Gastrocnemius medialis (tissue), 4 donors: Measurements from ENCODE around the gene MYLK.

Source experiments
- CTCF ChIP-seq, 5 experiments: fragments of 450-650 bp in 3 of 5; fragments of 200-600 bp in 2 of 5; sonication (generic) in 2 of 5; IDR thresholded peaks in 4 of 5; conservative IDR thresholded peaks in 1 of 5; 1 replicate in 4 of 5; 2 replicates in 1 of 5; pipeline ENCODE4 v1.5.1; 2016 to 2019; ENCODE audit warnings: antibody characterized with exemption in 5 of 5, mild to moderate bottlenecking in 3 of 5, moderate library complexity in 3 of 5
- POLR2A ChIP-seq, 2 donors: fragments of 450-650 bp; IDR thresholded peaks; one replicate each; pipeline ENCODE4 v1.6.1; 2017; ENCODE audit warnings: antibody characterized with exemption in 2 of 2, mild to moderate bottlenecking in 2 of 2, moderate library complexity in 2 of 2

- TF ChIP-seq CTCF (IDR thresholded peaks at IDR 0.05 in 4 of 5, conservative IDR thresholded peaks at IDR 0.05 in 1 of 5): no peak
- no peak for TF ChIP-seq POLR2A (IDR thresholded peaks at IDR 0.05)
Measured at GRCh38 chr3:123711356-123711755, 172.8 kb downstream of the MYLK start.
